Activated T-helper 1 cell treated with Interleukin-2 at 50 U/mL for 16 hours (primary cell): ENCODE results near the gene GIMAP8.
"Not testable (repeated sequence)": the region's sequence is repeated elsewhere in the genome, so short reads cannot be mapped to it uniquely, and the experiment has no call there.

ENCODE experiments used
- DNase-seq: peaks from one replicate; pipeline ENCODE4 v3.0.0-alpha.2; 2020; ENCODE audit warnings: low read depth

The GIMAP8 gene

DNA sequence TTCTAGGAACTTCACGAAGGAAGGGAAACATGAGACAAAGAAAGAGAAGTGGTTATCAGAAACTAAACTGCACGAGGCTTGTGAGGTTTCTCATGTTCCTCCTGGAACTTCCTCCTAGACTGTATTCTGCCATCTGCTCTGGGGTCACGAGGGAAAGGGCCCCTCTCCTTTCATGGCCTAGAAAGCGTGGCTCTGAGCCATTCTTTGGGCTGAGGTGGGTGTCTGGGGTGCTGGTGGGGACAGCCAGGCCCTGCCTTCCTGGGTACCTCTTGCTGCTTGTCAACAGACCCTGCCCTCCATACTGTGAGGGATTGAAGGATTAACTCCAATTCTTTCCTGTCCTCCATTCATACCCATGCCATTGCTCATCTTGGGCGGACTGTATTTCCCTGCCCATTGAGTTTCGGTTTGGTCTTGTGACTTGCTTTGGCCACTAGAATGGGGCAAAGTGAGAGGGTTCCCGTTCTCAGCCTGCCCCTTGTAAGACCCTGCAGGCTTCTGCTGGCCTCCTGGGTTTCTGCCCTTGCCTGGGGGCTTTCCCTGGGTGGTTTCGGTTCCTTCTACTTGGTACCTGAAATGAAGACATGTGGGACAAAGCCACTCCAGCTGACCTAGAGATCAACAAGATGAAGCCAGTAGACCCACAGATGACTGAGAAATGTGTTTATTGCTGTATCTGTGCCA is 14.9 kb upstream of the GIMAP8 start:
- DNase-seq, result no peak

DNA sequence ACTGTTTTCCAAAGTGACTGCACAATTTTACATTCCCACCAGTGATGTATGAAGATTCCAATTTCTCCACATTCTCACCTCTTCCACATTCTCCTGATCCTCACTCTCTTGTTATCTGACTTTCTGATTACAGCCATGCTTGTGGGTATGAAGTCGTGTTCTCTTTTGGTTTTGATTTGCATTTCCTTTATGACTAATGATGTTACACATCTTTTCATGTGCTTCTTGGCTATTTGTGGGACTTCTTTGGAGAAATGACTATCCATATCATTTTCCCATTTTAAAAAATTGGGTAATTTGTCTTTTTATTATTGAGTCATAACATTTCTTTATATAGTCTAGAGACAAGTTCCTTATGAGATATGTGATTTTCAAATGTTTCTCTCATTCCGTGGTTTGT is 10.5 kb upstream of the GIMAP8 start:
- DNase-seq, result no peak

- DNase-seq, result no peak
Measured at GRCh38 chr7:150441524-150441923, 8.9 kb upstream of the GIMAP8 start.

DNA sequence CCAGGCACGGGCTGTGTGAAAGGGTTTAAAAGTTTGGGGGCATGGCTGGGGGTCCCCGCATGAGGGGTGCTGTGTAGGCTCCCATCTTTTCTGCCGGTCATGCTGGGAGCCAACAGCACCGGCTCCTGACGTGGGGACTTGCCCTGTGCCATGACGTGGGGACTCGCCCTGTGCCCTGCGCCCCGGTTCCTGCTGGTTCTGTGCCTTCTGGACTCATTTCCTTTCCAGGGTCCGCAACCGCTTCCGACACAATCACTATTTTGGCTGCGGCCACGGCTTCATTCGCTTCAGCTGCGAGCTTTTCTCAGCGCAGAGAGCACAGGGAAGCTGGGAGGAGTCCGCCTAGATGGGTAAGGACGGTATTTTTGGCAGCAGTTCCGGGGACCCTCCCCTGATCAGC is 7.6 kb upstream of the GIMAP8 start:
- DNase-seq, result no peak

- no peak for DNase-seq
Measured at GRCh38 chr7:150443793-150444540, 6.5 kb upstream of the GIMAP8 start.

DNA sequence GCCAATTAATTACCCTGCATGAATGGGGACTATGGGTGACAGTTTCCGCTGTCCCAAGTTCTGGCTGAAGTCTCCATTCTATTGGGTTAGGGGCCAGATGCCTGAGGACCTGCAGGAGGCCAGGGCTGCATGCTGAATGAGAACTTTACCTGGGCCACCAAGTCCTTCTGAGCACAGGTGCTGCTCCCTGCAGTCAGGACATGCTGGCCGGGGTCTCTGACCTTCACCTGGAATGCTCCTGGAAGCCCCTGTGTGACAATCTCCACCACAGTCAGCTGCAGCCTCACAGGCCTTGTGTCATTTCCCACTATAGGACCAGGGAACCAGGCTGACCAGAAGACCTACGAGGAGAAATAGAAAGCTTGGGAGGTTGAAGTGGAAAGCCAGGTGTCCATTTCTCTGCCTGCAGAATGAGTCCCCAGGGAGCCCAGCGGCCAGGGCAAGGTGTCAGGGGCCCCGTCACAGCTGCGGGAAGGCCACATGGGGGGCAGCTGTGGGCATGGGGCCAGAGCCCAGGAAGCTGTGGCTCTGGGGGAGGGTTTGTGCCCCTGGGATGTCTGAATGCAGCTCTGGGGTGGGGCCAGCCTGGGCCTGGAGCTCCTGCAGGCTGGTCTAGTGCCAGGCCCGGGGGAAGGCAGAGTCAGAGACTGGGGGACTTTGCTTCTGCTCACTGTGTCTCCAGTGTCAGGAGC is 5.6 kb upstream of the GIMAP8 start:
- no peak for DNase-seq

GRCh38 chr7:150446288-150446938 is 4.0 kb upstream of the GIMAP8 start:
- DNase-seq, result no peak

DNA sequence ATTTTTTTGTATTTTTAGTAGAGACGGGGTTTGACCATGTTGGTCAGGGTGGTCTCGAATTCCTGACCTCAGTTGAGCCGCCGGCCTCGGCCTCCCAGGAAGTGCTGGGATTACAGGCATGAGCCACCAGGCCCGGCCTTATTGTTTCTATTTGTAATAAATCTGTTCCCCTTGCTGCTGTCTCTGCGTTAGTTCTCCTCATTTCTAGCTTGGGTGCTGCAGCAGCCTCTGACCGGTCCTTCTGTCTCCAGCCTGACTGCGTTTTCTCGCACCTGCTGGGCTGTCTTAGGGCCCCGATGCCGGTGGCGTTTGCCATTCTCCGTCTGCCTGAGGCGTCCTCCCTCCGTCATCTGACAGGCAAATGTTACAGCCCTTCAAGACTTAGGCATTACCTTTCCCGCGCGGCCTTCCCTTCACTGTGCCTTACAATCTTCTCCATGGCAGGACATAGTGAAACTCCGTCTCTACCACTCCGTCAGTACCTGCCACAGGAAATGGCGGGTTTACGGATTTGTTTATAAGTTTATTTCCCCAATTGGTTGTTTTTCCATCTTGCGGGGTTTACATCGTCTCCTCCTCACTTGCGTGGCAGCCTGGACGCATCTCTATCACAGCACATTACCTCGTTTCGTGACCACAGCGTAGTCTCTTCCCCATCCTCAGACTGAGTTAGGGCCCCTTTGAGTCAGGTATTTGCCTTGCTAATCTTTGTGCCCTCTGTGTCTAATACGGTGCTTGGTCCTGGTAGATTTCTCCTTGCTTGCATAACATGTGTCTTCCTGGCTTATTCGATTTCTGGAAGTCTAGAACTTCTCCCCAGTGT is 2.3 kb upstream of the GIMAP8 start:
- no peak for DNase-seq

DNA sequence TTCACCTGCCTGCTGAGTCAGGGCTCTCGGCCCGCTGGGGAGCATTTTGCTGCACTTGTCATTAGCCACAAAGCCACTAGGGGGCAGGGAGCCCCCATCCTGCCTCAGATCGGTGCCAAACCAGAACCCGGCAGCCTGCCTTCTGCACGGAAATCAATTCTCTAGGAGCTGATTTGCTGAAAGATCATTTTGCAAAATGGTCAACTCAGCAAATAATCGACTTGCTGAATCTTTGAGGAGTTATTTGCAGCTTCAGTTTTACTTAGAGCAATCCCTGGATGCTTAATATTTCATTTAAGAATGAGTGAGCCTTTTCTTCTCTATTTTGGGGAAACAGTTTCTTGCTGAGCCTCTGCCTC is 1.7 kb upstream of the GIMAP8 start:
- peak; percentile 81 for DNase-seq

DNA sequence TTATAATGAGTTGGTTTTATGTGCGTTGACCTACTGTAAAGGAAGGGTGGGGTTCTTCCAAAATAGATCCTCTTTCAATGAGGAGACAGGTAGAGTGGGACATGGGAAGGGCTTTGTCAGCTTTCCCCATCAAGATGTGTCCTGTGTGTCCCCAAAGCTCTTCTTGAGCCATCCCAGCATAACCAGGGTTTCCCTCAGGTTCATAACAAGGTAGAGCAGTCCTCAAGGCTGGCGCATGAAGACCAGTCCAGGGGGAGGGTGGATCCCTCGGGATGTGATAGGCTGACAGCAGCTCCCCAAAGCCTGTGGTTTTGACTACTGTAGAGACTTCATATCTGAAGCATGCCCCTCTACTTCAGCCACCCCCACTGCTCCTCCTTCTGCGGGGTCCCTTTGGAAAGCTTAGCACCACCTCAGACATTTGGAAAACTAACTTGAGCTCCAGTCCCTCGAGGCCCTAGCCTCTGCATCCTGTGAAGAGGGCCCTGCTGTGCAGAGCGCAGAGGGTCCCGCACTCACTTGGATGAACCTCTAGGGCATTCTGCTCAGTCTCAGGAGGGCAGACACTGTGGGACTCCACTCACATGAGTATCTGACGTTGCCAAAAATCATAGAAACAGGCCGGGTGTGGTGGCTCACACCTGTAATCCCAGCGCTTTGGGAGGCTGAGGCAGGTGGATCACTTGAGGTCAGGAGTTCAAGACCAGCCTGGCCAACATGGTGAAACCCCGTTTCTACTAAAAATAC is 1.1 kb upstream of the GIMAP8 start:
- no peak for DNase-seq

GRCh38 chr7:150451097-150451793 is 815 bp downstream of the GIMAP8 start:
- DNase-seq, result peak; percentile 61

GRCh38 chr7:150451833-150452461 is 1.5 kb downstream of the GIMAP8 start:
- peak; percentile 16 for DNase-seq

DNA sequence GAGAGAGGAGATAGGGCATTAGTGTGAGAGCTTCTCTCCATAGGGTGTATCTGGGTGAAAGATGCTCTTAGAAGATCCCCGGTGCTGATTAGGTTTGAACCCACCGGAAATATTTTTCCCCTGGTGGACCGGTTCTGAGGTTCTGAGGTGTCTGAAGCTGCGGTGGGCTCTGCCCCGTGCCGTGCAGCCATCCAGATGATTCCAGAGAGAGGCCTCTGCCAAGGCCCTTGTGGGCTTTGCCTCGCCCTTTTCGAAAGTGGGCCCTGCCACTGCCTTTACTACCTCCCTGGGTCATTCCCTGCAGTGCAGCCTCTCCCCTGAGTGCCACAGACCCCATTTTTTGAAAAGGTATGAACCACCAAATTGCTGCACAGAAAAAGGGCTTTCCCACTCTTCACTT is 2.8 kb downstream of the GIMAP8 start:
- DNase-seq, result peak; percentile 30

DNA sequence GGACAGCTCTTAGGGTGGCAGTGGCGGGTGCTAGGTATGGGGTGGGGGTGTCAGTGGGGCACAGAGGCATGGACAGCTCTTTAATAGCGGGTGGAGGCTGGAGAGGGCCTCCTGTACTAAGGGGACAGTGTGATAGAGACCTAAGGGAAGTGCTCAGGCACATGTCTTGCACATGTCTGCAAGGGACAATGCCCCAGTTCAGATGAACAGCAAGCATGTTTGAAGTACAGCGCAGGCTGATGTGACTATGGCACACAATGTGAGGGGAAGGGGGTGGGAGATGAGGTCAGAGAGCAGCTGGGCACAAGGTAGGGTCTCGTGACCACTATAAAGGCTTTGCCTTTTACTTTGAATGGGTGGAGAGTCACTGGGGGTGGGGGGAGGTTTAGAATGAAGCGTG is 3.5 kb downstream of the GIMAP8 start:
- no peak for DNase-seq

DNA sequence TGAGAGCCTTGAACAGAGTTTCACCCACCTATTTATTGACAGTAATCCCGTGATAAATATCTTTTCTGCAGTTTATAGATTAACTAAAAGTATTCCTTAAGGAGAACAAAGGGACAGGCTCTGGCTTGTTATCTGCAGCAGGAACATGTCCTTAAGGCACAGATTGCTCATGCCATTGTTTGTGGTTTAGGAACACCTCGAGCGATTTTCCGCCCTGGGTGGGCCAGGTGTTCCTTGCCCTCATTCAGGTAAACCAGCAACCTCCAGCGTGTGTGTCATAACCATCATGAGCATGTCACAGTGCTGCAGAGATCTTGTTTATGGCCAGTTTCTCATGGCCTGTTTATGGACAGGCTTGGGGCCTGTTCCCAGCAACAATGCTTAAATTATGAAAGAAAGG is 6.6 kb downstream of the GIMAP8 start:
- DNase-seq, result not testable (repeated sequence)

- no peak for DNase-seq
Measured at GRCh38 chr7:150458235-150458634, 7.8 kb downstream of the GIMAP8 start.

- DNase-seq, result no peak
Measured at GRCh38 chr7:150458756-150459155, 8.3 kb downstream of the GIMAP8 start.

GRCh38 chr7:150461520-150461919 is 11.1 kb downstream of the GIMAP8 start:
- DNase-seq, result no peak

- no peak for DNase-seq
Measured at GRCh38 chr7:150462413-150462812, 12.0 kb downstream of the GIMAP8 start.

DNA sequence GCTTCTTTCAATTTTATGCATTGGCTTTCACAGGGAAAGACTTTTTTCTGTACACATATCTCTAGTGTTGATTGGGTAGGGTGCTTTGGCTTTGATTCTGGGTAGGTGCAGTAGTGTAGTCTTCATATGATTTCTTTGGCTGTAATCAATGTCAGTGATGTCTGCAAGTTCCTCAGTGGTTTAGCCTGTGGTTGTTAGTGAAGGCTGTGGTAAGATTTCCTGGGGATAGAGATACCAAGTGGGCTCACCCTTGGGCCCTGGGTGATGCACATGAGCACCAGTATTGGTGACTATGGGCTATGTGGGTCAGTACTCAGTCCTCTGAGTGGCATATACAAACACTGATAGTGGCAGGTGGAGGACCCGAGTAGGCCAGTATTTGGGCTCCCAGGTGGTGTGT is 13.0 kb downstream of the GIMAP8 start:
- DNase-seq, result no peak
